ENCODE measurements around the gene VPS13D.

The VPS13D gene

GRCh38 chr1:12228979-12229378 lies 851 bp upstream of the VPS13D start:
- DNase-seq (ENCODE audit: low spot score), result no peak

GRCh38 chr1:12229386-12229834 lies 420 bp upstream of the VPS13D start:
- DNase-seq (ENCODE audit: low spot score), result no peak

- DNase-seq (ENCODE audit: low spot score), result peak; percentile 89
These were observed 882 bp downstream of the VPS13D start for GRCh38 chr1:12230549-12231275.

GRCh38 chr1:12231276-12231595 lies 1.4 kb downstream of the VPS13D start:
- no peak for DNase-seq (ENCODE audit: low spot score)

- no peak for DNase-seq (ENCODE audit: low spot score)
These were observed 2.4 kb downstream of the VPS13D start for GRCh38 chr1:12232221-12232620.

GRCh38 chr1:12244078-12244477 lies 14.2 kb downstream of the VPS13D start:
- DNase-seq (ENCODE audit: low spot score), result no peak

GRCh38 chr1:12244585-12244984 lies 14.8 kb downstream of the VPS13D start:
- DNase-seq (ENCODE audit: low spot score), result no peak

- no peak for DNase-seq (ENCODE audit: low spot score)
These were observed 15.3 kb downstream of the VPS13D start for GRCh38 chr1:12245116-12245515.

GRCh38 chr1:12245733-12246132 lies 15.9 kb downstream of the VPS13D start:
- DNase-seq (ENCODE audit: low spot score), result no peak

GRCh38 chr1:12246584-12246983 lies 16.8 kb downstream of the VPS13D start:
- no peak for DNase-seq (ENCODE audit: low spot score)

GRCh38 chr1:12249181-12249580 lies 19.4 kb downstream of the VPS13D start:
- DNase-seq (ENCODE audit: low spot score), result peak; percentile 53

- DNase-seq (ENCODE audit: low spot score), result no peak
These were observed 19.9 kb downstream of the VPS13D start for GRCh38 chr1:12249748-12250147.

- peak; percentile 29 for DNase-seq (ENCODE audit: low spot score)
These were observed 21.6 kb downstream of the VPS13D start for GRCh38 chr1:12251442-12251841.

GRCh38 chr1:12255913-12256312 lies 26.1 kb downstream of the VPS13D start:
- no peak for DNase-seq (ENCODE audit: low spot score)

- DNase-seq (ENCODE audit: low spot score), result no peak
These were observed 28.4 kb downstream of the VPS13D start for GRCh38 chr1:12258272-12258671.

GRCh38 chr1:12269351-12269750 lies 39.5 kb downstream of the VPS13D start:
- no peak for DNase-seq (ENCODE audit: low spot score)

GRCh38 chr1:12271033-12271432 lies 41.2 kb downstream of the VPS13D start:
- DNase-seq (ENCODE audit: low spot score), result no peak

- no peak for DNase-seq (ENCODE audit: low spot score)
These were observed 42.9 kb downstream of the VPS13D start for GRCh38 chr1:12272770-12273169.

GRCh38 chr1:12275370-12275769 lies 45.5 kb downstream of the VPS13D start:
- DNase-seq (ENCODE audit: low spot score), result peak; percentile 74

GRCh38 chr1:12276225-12276624 lies 46.4 kb downstream of the VPS13D start:
- peak; percentile 35 for DNase-seq (ENCODE audit: low spot score)

GRCh38 chr1:12279003-12279402 lies 49.2 kb downstream of the VPS13D start:
- DNase-seq (ENCODE audit: low spot score), result no peak

- DNase-seq (ENCODE audit: low spot score), result no peak
These were observed 50.1 kb downstream of the VPS13D start for GRCh38 chr1:12279728-12280464.

GRCh38 chr1:12282142-12282541 lies 52.3 kb downstream of the VPS13D start:
- no peak for DNase-seq (ENCODE audit: low spot score)

- DNase-seq (ENCODE audit: low spot score), result no peak
These were observed 54.7 kb downstream of the VPS13D start for GRCh38 chr1:12284486-12284885.

Measured in GM03348 (cell line).